Measurements from ENCODE around the gene LRRK1.

Gene LRRK1

DNA sequence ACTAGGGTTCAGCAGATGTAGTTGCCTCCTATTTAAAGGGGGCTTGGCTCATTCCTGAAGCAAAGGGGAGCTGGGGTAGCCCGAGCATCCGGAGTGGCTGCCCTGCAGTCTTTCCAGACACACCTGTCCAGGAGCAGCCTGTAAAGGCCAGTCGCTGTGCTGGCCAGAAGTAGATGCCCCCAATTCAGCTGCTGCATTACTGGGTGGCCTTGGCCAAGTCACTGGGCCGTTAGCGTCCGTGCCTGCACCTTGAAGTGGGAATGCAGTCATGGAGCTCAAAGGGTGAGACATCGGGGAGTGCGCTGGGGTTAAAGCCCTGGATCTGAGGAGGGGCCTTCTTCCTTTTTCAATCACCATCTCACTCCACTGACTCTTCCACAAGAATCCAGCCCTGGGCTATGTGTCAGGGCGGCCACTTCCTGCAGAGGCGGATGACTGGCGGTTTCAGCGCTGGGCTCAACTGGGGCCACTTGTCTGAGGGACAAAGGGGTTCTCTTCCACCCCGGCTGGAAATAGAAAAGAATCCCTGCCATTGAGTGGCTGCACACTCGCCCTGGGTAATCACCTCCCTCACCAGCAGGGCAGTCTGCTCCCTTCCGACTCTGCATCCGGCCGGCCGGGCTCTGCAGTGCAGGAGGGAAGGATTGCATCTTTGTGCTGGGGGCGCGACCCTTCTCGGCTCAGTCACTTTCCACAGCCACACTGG is 27.7 kb upstream of the LRRK1 start:
- no peak for DNase-seq

DNA sequence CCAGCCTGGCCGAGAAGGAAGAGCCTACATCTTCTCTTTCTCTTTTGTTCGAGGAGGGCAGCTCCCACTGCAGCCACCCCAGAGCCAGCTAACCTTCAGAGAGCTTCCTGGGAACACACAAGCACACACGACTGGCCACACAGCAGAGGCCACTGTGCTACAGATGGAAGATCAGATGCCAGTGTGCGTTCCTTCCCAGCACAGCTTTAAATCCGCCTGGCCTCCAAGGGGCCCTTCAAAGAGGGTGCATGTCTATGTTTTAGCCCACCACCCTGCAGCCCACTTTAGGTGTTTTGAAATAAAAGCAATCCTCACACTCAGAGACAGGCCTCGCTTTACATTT is 27.2 kb upstream of the LRRK1 start:
- no peak for DNase-seq

DNA sequence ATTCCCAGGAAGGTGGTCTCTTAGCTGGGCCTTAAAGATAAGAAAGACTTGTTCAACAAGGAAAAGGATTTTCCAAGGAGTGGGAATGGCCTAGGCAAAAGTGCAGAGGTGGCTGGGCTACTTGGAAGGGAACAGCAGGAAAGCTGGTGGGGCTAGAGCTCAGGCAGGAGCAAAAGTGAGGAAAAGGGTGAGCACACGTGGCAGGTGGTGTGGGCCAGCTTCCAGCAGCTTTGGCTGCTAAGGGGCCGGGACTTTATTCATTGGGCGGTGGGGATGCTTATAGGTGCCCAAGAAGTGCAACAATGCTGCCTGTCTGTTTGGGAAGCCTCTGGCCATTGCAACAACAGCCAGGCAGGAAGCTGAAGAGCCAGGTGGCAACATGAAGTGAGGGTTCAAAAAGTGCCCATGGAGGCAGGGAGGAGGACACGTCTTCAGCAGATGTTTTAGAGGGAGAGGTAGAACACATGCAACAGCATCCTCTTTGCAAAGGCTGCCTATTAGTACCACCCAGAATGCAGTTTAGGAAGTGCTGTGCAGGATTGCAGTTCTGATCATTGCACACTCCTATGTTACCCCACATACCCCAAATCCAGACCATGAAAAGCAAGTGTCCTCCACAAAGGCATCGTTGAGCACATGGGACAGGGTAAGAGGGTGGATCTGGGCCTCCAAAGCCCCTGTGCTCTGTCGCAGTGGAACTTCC is 25.7 kb upstream of the LRRK1 start:
- no peak for DNase-seq

DNA sequence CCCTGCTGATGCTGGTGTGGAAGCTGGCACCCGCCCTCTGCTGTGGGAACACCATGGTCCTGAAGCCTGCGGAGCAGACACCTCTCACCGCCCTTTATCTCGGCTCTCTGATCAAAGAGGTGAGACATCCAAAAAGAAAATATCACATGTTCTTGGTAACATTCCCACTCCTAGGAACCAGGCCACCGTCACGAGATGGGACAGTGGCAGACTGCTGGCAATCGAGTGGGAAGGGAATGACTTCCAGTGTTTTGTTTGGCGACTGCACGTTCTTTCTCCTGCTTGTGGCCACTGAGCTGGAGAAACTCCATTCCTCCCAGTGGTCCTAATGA is 25.2 kb upstream of the LRRK1 start:
- DNase-seq = no peak

DNA sequence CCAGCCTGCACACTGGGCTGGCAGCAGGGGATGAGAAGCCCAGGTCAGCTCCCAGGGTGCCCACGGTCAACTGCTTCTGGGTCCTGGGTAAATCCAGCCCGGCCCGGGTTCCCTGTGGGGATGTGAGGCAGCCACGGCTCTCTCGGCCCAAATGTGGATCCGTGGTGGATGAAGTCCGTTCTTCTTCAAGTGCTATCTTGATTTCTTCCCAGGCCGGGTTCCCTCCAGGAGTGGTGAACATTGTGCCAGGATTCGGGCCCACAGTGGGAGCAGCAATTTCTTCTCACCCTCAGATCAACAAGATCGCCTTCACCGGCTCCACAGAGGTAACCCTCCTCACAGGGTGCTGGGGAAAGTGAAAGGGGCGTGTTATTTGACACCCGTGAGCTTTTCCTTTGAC is 23.4 kb upstream of the LRRK1 start:
- no peak for DNase-seq

DNA sequence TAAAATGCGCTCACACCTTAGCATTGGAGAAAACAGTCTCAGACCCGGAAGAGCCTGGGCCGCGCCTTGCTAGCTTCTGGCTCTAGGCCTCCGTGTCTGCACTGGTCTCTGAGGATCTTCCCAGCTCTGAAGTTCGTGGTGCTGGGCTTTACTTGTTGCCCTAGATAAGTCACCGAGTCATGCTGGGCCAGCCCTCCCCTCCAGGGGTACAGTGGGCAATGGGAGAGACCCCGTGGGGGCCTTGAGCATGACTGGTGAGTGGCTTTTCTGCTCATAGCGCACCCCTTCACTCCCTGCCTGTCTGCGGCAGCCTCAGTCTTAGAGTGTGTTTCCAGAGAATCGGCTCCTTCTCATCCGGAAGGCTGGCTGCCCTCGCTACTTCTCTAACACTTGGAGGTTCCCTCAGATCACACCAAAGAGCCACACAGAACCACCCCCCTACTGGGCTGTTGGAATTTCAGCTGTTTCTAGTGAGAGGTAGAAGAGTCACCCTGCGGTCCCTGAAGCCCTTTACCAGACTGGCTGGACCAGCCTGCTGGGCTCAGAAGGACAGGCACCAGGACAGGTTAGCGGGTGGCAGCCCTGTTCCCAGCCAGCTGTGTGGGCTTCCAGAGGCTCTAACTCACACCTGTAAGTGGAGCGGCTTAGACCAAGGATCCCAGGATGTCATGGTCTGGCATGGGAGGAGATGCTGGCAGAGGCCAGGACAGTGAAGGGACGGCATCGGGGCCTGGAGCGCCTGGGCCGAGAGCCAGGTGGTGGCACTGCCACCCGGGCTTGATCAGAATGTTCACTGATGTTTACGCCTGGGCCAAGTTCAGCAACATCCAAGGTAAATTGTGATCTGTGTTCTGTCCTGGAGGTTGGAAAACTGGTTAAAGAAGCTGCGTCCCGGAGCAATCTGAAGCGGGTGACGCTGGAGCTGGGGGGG is 21.7 kb upstream of the LRRK1 start:
- no peak for DNase-seq

DNA sequence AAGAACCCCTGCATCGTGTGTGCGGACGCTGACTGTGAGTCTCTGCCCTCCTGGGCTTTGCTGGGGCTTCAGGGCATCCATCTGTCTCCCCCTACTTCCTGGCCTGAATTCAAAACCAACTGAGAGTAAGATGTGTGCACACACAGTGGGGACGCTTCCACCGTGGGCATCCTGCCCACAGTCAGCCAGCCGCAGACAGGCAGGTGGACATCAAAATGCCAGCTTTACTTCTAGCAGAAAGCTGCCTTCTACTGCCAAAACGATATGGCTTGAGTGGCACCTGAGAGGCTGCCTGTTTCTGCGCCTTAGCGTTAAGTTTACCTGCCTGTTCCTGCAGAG is 21.0 kb upstream of the LRRK1 start:
- DNase-seq = no peak

DNA sequence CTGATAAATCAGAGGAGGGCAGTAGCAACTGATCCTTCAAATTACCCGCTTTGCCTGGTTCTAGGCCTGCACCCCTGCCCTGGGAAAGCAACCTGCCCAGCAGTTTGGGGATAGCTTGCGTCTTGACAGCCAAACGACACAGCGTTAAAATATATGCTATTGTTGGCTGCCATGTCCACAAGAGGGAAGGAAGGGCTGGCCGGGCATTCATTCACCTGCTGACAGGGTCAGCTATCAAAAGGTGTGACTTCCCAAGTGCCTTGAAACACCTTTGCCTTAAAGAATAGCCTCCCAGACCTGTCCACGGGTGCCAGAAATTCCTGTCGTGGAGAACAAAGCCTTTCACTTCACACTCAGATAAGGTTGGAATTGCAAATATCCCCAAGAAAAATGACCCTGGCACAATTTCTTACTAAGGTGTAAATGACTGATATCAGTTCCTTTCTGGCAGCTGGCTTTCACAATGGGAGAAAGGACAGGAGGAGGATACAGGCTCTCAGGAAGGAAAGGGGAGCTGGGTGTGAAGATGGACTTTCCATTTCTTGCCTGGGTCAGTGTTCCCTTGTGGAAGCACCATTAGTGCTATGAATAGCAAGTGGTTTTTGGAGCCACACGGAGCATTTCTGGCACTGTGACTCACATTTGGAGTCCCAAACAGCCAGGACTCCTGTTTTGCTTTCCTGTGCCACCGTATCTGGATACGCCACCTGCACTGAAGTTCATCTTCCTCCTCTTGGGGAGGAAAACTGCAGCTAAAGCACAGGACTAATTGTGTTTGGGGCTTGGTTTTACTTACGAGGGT is 20.3 kb upstream of the LRRK1 start:
- no peak for DNase-seq

DNA sequence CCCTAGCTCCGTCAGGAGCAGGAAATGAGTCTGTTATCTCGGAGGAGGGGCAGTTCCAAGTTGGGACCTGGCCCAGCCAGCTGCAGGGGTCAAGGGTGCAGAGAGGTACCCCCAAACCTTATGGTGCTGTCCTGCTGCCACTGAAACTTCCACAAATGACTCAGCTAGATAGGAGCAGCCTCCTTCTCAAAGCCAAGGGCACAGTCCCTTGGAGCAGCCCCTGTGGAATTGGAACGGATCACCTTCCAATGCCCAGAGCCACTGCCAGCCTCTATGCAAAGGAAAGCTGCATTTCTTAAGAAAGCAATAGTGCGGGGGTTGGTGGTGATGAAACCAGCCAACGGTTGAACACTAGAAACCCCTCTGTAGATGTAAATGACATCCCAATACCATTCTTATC is 19.6 kb upstream of the LRRK1 start:
- no peak for DNase-seq

DNA sequence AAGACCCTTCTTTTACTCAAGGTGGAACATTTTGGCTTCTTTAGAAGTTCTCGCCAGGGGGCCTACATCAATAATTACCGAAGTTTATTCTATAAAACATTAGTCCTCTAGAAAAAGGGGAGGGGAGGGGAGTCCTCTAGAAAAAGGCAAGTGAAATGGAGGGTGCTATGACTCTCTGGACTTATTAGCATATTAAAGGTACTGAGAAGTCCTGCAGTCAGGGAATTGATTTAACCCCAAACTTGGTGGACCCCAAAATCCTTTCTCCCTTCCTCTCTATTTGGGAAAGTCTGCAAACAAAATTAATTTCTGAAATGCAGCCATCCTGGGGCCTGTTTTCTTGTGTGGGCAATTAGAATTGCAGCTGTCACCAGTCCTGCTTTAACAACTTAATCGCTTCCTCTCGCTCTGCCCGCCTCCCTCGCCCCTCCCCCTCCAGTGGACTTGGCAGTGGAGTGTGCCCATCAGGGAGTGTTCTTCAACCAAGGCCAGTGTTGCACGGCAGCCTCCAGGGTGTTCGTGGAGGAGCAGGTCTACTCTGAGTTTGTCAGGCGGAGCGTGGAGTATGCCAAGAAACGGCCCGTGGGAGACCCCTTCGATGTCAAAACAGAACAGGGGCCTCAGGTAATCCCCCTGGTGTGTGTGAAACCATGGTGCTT is 18.9 kb upstream of the LRRK1 start:
- DNase-seq = no peak

DNA sequence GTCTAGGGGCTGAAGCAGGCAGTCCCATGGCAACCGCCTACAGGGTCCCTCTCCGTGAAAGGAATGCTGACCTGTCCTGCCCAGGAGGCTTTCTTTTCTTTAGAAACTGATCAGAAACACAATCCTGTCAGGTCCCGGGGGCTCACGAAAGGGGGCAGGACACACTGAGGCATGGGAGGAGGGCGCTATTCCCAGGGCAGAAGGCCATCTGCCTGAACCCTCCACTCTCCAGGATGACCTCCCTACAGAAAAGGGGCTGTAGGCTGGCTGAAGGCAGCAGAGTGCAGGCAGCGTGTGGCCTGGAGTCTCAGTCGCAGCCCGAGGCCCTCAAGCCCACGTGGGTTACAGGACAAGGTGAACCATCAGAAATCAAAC is 18.4 kb upstream of the LRRK1 start:
- DNase-seq = no peak

DNA sequence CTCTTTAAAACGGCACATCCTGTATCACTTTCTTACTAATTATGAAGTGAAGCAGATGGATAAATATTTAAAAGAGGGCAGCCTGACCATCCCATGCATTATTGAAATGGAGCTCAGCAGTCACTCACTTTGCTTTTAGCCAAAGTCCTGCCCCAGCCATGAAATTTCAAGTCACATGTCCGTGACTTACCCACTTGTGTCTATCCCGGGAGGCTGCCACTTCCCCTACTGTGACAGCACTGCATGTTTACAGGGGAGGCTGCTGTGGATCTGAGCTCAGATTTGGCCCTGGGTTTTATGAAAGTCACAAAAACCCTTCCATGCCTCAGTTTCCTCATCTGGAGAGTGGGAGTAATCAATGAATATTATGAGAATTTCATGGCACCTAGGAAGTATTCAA is 17.9 kb upstream of the LRRK1 start:
- DNase-seq = no peak

DNA sequence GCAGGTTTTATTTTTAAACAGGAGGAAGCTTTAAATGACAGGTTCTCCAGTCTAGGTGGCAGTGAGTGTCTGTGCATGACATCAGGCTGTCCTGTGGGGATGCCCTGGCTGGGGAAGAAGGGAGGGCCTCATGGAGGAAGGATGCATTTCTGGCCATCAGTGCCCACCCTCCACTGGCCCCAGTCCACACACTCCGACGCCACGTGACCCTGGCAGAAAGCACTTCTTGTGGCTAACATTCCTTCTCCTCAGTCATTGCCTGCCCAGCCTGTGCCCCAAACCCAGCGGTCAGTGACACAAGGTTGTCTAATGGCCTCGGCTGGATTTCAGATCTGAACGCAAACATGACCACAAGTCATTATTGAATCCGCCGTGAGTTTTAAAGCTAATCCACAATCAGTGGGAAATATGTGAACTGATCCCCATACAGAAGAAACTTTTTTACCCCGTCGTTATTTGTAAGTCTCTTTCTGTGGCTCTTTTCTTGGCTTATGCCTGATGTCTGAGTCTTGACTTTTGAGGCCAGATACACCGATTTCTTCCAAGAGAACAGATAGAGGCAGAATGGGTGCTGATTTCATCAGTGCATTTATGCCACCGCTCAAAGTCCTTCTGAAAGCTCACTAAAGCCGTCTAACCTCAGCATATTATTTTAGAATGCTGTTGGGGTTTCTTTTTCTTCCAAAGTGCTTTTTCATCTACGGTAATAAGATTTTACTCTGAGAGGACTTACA is 17.3 kb upstream of the LRRK1 start:
- no peak for DNase-seq

DNA sequence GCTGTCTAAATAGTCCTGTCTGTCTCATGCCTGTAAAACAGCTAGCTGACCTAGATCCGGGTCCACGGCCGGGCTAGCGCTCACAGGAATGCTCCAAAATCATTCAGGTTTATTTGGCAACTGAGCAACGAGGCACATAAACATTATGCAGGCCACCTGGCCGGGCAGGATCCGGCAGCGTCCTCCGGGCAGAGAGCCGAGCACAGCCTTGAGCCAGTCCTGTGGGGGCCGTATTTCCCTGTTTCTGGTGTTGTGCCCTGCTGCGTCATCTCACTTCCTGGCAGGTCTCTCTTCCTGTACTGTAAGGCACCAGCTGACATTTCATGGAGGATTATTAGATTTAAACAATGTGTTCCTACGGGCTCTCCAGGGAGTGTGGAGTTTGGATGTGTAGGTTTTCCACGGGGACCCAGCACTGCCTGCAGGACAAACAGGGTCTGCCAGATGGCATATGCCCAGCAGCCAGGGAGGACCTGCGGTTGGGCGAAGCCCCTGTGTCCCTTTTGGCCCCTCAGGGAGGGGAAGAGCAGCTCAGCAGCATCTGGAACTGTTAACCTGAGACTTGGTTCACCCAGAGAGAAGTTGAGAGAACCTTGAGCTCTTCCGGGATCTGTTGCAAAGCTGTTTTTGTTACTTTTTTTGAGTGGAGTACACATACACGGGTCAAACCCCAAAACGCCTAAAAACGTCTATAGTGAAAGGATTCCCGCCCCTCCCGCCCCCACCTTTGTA is 16.6 kb upstream of the LRRK1 start:
- no peak for DNase-seq

DNA sequence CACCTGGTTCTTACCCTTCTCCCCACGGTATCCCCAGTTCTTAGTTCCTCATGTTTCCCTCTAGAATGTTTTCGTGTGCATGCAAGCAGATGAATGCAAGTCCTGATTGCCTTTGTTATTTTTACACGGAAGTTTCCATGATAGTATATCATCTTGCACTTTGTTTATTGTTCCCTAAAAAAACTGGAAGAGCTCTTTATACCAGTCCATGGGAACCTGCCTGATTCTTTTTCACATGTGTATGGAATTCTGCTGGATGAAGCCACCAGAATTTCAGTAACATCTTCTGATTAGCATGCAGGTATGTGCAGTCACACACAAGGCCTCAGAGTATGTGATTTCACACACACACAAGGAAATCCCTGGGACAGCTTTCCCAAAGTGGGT is 16.0 kb upstream of the LRRK1 start:
- no peak for DNase-seq

DNA sequence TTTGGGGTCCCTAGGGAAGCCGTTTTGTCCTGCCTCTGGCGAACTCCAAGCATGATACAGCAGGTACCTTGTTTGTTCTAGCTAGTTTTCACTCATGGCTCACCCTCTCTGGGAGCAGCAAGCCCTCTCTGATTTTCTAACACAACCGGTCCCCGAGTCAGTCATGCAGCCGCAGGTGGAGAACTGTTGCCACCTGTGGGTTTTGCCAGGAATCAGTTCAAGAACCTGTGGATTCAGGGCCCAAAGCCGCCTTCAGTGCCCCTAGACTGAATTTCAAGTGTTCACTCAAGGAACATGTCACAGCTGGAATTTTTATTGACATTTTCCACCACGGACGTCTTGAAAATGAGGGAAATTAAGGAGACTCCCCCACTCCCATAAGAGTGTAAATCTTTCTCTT is 13.3 kb upstream of the LRRK1 start:
- no peak for DNase-seq

DNA sequence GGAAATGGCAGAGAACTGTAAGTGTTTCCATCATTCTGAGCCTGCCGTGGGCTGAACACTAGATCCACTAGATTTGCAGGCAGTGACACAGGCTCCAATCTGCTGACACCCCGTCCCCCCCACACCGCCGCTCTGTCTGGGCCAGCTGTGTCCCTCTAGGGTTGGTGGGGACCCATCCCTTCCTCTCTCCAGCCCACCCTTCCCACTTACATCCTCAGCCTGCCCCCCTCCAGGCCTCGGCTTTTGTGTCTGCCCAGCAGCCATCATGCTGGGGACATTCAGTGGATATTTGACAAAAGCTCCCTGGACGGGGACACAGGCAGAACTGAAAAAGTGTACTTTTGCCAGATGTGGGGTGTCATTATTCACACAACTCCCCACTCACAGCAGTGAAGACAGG is 10.7 kb upstream of the LRRK1 start:
- DNase-seq = no peak

DNA sequence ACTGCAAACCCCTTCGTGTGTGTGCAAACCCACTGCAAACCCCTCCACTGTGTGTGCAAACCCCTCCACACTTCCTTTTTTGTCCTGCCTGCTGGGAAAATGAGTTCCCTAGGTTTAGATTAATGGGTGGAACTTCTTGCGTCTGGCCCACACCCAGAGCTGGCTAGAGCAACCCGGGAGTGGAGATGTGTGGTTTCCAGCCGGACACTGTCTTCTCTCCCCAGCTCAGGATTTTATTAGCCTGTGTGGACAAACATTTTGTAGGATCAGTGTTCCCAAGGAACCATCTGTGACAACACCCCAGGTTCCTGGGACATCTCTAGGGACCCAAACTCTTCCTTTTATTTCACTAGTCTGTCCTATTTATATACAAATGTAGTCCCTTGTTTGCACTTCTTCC is 9.6 kb upstream of the LRRK1 start:
- no peak for DNase-seq

DNA sequence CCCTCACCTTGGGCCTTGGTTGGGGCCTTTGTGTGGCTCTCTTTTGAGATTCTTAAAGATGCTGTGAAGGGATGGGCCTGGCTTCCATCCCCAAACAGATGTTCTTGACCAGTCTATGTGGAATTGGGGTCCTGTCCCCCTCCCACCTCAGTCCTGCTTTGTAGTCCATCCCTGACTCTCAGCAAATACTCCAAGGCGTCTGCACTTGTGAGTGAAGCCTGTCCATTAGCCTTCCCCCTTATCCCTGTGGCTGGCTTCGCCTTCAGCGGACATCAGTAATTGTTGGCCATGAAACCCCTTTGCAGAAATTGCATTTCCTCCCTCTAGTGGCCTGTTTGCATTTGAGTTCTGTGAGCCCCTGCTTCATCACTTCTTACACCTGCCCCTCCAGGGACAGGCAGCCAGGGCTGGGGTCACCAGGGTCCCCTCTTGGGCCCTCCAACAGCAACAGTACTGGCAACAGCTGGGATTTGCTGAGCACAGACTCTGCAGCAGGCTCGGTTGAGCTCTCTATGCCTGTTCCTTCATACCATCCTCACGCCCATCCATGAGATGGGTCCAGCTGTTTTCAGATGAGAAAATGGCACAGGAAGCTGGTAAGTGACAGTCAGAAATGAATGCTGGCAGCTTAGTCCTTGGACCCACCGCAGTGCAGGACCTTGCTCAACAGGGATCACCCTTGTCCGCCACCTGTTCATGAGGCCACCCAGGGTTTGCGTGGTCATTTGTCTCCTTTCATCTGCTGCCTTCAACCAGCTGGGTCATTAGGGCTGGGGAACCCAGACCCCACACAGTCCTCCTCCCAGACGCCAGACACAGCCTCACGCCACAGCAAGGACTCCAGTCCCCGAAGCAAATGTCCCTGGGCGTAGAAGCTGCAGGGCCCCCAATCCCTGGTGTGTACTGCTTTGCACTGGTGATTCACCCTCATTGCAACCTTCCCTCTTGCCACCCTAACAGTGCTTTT is 8.9 kb upstream of the LRRK1 start:
- no peak for DNase-seq

DNA sequence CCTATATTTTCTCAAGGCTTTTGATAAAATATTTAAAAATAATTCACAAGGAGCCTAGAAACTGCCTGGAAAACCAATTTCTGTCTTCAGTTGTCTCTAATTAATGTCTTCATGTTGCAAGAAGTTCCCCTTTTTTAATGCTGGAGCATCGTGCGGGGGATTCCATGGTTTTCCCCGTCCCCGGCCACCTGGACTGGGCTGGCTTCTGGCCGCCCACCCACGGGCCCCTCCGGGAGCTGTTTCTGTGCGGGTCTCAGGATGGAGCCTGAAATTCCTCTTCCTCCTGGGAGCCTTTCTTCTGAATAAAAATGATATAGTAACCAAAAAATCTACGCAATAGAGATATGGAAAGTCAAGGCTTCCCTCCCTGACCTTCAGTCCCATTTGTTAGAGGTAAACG is 8.1 kb upstream of the LRRK1 start:
- DNase-seq = no peak
